DMS 273 (cell line): Measurements from ENCODE around the gene ADGB.
A peak's percentile ranks its signal among the peaks of the same experiment; 100 is the strongest.
"Not testable (repeated sequence)": the region's sequence is repeated elsewhere in the genome, so short reads cannot be mapped to it uniquely, and the experiment has no call there.

Experiments
- DNase-seq: peaks from one replicate; lab custom pipeline; 2025; ENCODE audit not compliant: unreplicated experiment; lab: John Stamatoyannopoulos, UW

Gene ADGB

GRCh38 chr6:146815511-146816462, 217.0 kb downstream of the ADGB start:
- not testable (repeated sequence) for DNase-seq

DNA sequence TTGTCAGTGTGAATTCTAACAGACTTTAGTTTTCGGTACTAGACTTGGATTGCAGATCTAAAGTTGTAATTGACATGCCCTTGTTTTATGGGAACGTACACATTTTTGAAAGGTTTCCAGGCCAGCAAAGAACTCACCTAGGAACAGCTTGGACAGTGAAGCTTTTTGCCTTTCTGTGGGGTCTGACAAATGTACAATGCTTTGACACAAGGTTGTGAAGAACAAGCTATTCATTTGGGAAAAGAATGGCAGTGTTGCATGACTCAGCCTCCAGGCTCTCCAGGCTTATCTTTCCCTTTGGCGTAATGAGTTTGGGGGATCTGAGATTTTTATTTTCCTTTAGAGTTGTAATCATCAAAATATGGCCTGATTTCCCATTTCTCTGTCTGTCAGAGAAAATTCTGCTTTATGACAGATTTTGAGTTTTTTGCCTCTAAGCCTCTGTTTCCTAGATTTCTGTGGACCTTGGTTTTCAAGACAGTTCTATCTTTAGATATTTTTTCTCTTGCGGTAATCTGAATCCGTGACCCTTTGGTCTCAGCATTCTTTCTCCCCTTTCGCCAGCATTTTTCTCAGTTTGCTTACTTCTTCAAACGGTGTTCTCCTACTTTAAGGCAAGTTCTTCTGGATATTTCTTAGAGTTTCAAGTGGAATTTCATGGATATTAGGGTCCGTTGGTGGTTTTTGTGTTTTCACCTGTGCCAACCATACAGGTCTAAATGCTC, 221.0 kb downstream of the ADGB start:
- DNase-seq, result no peak

DNA sequence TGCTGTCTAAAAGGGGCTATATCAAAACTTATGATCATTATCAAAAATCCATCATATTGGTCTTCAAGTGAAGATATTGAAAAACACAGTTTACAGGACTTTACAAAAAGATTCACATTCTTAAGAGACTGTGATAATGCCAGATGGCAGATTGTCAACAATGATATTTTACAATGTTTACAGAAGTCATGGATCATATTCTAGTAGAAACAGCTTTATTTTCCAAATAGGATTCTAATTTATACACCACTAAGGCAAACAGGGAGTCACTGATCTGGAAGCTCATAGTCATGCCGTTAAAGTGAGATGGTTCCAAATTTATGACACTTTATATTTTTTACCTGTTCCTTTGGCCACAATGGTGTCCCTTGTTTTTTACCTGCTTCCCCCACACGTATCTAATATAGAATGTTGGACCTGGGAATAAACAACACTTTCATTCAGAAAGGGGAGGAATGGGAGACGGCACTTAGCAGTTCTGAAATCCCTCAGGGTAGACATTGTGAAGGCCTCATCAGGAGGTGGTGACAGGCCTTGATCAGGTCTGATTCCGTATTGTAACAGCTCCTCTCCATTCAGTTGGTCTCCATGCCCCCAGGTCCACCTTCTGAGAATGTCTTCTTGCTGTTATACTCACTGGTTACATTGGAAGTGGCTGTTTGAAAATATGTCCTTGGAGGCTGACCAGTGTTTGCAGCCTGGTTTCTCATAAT, 228.6 kb downstream of the ADGB start:
- DNase-seq, result no peak

DNA sequence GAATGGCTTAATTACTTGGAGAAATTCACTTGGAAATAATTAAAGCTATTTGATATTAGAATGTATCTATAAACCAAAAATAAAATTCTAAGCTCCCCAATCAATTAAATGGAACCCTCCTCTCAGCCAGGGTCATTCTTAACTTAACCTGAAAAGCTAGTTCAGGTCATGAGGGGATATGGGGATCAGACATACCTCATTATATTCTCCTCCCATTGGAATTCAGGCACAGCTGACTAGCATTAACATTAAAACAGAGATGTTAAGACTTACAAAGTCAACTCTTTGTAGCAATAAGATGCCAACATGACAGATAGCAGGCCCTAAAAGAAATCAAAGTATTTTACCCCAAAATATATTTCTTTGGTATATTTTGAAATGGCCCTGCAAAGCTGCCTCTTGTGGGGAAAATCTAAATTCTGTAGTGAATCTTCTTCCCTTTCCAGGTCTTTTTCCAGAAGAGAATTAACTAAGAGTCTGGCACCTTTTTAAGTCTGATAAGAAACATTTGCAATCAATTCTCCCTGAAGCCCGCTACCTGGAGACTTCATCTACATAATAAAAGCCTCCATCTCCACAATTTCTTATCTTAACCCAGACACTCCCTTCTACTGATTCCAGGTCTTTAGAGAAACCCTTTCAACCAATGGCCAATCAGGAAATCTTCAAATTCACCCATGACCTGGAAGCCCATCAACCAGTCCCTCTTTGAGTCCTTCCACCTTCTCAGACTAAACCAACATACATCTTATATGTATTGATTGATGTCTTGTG, 231.2 kb downstream of the ADGB start:
- no peak for DNase-seq

DNA sequence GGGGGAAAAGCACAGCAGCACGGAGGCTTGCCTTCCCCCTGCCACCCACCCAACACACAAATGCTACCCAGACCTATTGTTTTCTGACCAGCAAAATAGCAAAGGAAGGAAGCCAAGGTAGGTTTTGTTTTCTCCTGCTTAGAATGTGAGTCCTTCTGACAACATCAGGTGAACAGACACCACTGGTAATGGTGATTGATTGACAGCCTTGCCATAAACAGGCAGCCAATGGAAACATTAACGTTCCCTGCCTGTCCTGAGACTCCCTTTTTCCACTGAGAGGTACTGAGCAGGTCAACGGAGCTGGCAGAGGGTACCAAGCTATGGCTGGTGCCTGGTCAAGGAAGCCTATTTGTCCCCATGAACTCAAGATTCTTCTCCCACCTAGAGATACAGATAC, 234.4 kb downstream of the ADGB start:
- DNase-seq, result no peak

- DNase-seq, result no peak
Measured at GRCh38 chr6:146840216-146840615, 241.4 kb downstream of the ADGB start.

GRCh38 chr6:146840641-146841040, 241.9 kb downstream of the ADGB start:
- DNase-seq, result no peak

GRCh38 chr6:146847426-146847825, 248.7 kb downstream of the ADGB start:
- no peak for DNase-seq

DNA sequence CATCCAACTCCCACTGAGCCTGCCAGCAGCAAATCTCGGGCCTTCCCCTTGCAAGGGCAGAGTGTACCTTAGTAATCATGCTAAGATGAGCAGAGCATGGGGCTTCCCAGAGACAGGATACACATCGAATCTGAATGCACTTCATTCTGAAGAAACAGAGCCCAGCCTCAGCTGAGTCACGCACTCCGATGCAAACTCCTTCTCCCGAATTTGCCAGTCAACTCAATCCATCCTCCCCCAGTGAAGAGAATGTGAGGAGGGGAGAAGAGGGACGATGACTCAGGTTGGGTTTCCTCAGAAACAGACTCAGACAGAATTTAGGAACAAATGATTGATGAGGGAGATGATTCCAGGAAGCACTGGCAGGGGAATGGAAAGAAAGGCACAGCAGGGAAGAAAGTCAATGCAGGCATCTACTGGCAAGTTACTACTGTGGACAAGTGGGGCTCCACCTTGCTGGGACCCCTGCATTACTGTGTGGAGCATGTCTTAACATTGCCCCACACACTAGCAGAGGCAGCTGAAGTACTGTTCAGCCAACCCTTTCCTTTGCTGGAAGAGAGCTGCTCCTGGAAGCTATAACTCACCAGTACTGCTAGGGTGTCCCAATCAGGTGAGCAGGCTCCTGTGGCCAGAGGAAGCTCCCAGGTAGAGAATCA, 251.6 kb downstream of the ADGB start:
- no peak for DNase-seq

DNA sequence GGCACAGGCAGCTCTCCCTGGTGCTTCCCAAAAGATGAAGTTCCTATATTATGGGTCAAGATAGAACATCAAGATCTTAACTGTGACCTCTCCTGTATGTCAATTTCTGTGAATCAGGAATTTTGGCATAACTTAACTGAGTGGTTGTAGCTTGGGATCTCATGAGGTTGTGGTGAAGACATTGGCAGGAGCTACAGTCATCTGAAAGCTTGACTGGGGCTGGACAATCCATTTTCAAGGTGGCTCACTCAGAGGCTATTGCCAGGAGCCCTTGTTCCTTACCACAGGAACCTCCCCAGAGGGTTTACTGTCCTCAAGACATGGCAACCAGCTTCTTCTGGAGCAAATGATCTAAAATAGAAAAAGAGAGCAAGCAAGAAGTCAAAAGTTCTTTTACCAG, 252.2 kb downstream of the ADGB start:
- DNase-seq, result no peak

DNA sequence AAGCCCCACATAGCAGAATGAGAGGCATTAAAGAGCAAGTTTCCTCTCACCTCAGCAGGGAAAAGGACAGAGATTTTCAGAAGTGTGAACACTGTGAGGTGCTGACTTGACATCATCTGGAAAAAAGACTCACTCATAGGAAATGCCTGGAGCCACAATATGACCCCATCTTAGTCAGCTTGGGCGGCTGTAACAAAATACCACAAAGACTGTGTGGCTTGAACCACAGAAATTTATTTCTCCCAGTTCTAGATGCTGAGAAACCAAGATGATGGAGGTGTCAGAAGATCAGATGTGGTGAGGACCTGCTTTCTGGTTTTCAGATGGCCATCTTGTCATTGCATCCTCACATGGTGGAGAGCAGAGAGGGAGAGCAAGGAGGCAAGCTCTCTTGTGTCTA, 253.1 kb downstream of the ADGB start:
- no peak for DNase-seq

DNA sequence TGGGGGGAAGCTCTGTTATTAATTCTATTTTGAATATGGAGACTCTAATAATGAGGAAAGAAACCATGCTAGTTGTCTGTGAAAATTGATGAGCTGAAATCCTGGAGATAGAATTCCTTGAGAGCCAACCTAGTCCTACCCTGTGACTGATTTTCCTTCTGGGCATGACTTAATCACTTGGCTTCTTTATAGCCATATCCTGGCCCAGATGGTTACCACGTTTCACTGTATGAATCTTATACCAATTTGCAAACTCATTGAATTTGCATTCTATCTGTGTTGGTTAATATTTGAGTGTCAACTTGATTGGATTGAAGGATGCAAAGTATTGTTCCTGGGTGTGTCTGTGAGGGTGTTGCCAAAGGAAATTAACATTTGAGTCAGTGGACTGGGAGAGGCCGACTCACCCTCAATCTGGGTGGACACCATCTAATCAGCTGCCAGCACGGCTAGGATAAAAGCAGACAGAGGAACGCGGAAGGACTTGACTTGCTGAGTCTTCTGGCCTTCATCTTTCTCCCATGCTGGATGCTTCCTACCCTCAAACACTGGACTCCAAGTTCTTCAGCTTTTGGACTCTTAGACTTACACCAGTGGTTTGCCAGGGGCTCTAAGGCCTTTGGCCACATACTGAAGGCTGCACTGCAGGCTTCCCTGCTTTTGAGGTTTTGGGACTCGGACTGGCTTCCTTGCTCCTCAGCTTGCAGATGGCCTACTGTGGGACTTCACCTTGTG, 255.9 kb downstream of the ADGB start:
- DNase-seq, result not testable (repeated sequence)

DNA sequence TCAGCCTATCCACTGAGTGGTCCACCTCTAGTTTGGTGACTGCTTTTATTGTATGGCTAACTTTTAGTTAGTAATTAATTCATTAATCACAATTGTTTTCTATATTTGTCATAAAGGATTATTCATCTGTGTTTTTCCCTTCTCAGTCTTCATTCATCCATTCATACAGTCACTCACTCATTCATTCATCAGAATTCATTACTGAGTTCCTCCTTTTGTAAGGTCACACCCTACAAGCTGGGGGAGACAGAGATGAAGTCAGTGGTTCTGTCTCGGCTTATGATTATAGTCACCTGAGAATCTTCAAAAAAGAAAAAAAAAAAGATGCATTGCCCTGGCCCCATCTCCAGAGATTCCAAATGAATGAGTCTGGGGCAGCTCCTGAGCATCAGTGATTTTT, 257.1 kb downstream of the ADGB start:
- no peak for DNase-seq

DNA sequence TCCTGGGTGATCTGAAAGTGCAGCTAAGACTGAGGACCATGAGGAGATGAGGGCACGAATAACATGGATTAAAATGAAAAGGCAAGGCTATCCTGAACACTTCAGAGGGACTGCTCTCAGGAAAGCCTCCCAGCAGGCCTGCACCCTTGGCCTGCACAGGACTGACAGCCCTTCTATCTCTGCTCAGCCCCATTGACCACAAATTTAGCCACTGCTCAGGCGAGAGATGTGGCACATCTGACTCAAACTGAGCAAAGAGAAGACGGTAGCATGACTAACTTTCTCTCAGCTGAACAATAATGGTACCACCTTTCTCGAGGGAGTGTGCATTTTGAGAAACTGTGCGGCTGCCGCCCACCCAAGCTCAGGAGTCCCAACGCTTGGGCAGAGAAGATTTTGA, 257.5 kb downstream of the ADGB start:
- no peak for DNase-seq

DNA sequence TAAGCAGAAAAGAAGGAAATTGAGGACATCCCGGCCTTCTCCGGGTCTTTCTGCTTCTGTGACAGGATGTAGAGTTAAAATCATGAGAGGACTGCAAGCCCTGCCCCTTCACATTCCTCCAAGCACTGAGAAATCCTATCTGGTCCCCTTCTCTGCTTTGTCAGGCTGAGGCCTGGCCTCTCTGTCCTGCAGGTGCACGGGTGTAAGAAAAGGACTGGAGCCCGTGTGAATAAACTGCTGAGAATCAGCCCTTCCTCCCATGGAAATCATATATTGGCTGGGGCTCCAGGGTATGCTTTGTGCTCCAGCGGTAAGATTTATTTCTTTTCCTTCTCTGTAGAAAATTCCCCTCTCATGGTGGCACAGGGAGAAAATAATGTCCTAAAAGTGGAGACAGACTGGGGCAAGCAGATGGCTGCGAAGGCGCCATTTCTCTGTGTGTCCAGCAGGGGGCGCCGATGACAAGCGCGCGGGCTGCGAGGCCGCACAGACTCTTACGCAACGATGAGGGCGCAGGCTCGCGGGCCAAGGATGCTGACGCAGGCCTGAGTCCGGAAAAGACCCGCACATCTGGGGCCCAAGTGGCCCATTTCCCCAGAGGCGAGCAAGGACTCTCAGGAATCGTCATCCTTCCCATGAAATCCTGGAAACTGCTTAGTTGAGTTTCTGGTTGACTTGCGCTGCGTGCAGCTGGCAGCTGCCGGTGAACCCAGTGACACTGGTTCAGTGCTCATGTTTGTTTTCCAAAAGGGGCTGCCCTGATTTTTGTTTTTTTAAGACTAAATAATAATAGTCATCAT, 258.6 kb downstream of the ADGB start:
- DNase-seq, result peak; percentile 87

- DNase-seq, result no peak
Measured at GRCh38 chr6:146857980-146858347, 259.2 kb downstream of the ADGB start.

DNA sequence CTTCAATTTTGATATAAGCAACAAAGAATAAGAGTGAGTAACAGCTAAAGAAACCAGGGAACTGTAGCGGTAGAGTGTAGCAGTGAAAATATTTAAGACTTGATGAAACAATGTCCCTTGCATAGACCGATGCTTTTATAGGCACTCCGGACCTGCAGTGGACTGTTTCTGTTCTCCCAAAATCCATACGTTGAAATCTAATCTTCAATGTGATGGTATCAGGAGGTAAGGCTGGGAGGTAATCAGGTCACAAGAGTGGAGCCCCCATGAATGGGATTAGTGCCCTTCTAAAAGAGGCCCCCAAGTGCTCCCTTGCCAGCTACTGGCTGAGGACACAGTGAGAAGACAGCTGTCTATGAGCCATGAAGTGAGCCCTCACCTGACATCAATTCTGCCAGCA, 260.4 kb downstream of the ADGB start:
- no peak for DNase-seq

GRCh38 chr6:146859795-146860495, 261.2 kb downstream of the ADGB start:
- DNase-seq, result no peak
